Calu3 (cell line): ENCODE results near the gene MALL. TPM values are rescaled to one million over a fixed set of nuclear protein-coding genes. Genes with fewer than 3 reads are reported as not detected.
A peak's percentile ranks its signal among the peaks of the same experiment; 100 is the strongest.

Experiments used
- BruUV-seq: library from RNA; stranded (reverse); fragments of 400-500 nt; replicated peaks from 2 replicates; lab custom pipeline; 2021; lab: Mats Ljungman, UMichigan
- CTCF ChIA-PET: fragments of 300-600 bp; sonication (Branson Sonifier 250); formaldehyde crosslinking; loops from one replicate; lab custom pipeline; 2022; ENCODE audit warnings: antibody characterized with exemption; lab: Charles Lee
- DNase-seq: peaks from one replicate; pipeline ENCODE4 v3.0.0; 2022
- H3K27ac Mint-ChIP-seq: one replicate; pipeline ENCODE4 v1.8.0; 2022; ENCODE audit warnings: mixed read lengths; ENCODE audit not compliant: unreplicated experiment
- H3K27me3 Mint-ChIP-seq: one replicate; pipeline ENCODE4 v1.8.0; 2022; ENCODE audit warnings: mixed read lengths; ENCODE audit not compliant: unreplicated experiment
- H3K36me3 Mint-ChIP-seq: one replicate; pipeline ENCODE4 v1.8.0; 2022; ENCODE audit warnings: mild to moderate bottlenecking, moderate library complexity, mixed read lengths; ENCODE audit not compliant: insufficient read depth, unreplicated experiment
- H3K4me1 Mint-ChIP-seq: one replicate; pipeline ENCODE4 v1.8.0; 2022; ENCODE audit warnings: mild to moderate bottlenecking, low read depth, mixed read lengths; ENCODE audit not compliant: unreplicated experiment
- H3K4me3 Mint-ChIP-seq: one replicate; pipeline ENCODE4 v1.8.0; 2022; ENCODE audit warnings: mild to moderate bottlenecking, low read depth, moderate library complexity, mixed read lengths; ENCODE audit not compliant: unreplicated experiment
- H3K9me3 Mint-ChIP-seq: one replicate; pipeline ENCODE4 v1.8.0; 2022; ENCODE audit warnings: low read depth, mixed read lengths; ENCODE audit not compliant: unreplicated experiment
- CTCF ChIP-seq: fragments of 200-600 bp; IDR thresholded peaks from one replicate; pipeline ENCODE4 v1.8.0; 2022; ENCODE audit warnings: antibody characterized with exemption; ENCODE audit not compliant: unreplicated experiment
- intact Hi-C: fragments of 100-400 bp; cut with micrococcal nuclease; formaldehyde crosslinking; loops from one replicate; pipeline ENCODE4 v1.10.0; 2022; ENCODE audit not compliant: unreplicated experiment
- total RNA-seq: library from RNA; stranded (reverse); gene quantifications from 2 replicates; pipeline ENCODE4 v1.2.3, GENCODE V29; 2022

The MALL gene
- total RNA-seq, 1 experiment from 2014 or later, result 51.5 TPM

GRCh38 chr2:110104025-110104771, 11.4 kb downstream of the MALL start:
- Mint-ChIP-seq H3K4me1 (peaks cover 97% of the 10 kb centered on the region), H3K27ac (peak overlapping the region; percentile 98)
- TF ChIP-seq CTCF, result no peak

GRCh38 chr2:110103061-110103961, 12.3 kb downstream of the MALL start:
- H3K27me3 Mint-ChIP-seq, result no peaks in the 10 kb centered on the region
- no TSS peak for BruUV-seq
- no peak for DNase-seq
- peak overlapping the region; percentile 100 for H3K27ac Mint-ChIP-seq
- H3K4me3 Mint-ChIP-seq, result peak overlapping the region; percentile 60
- CTCF ChIA-PET, result no interaction called here
- TF ChIP-seq CTCF, result no peak
- peaks cover 33% of the 10 kb centered on the region for H3K36me3 Mint-ChIP-seq
- H3K9me3 Mint-ChIP-seq, result no peaks in the 10 kb centered on the region
- intact Hi-C loops, result no loop called here
- H3K4me1 Mint-ChIP-seq, result peaks cover 97% of the 10 kb centered on the region

More at GRCh38 chr2:110104025-110104771, 11.4 kb downstream of the MALL start:
- H3K4me3 Mint-ChIP-seq, result peak overlapping the region; percentile 48
- no peak for DNase-seq
- BruUV-seq, result no TSS peak
- CTCF ChIA-PET, result no interaction called here
- H3K9me3 Mint-ChIP-seq, result no peaks in the 10 kb centered on the region
- H3K36me3 Mint-ChIP-seq, result peaks cover 33% of the 10 kb centered on the region
- no peaks in the 10 kb centered on the region for H3K27me3 Mint-ChIP-seq
- intact Hi-C loops, result no loop called here

- DNase-seq, result no peak
- TF ChIP-seq CTCF, result no peak
- peak overlapping the region; percentile 60 for H3K4me3 Mint-ChIP-seq
- H3K9me3 Mint-ChIP-seq, result no peaks in the 10 kb centered on the region
- H3K27ac Mint-ChIP-seq, result peak overlapping the region; percentile 100
- peaks cover 97% of the 10 kb centered on the region for H3K4me1 Mint-ChIP-seq
- no TSS peak for BruUV-seq
- intact Hi-C loops, result no loop called here
- no peaks in the 10 kb centered on the region for H3K27me3 Mint-ChIP-seq
- CTCF ChIA-PET, result interaction anchor here (1.3 to 1.4 kb wide), 2 partner anchors 11 to 13 kb away, joined by 3 read pairs; partner anchors contain the start of gene MALL
- peaks cover 33% of the 10 kb centered on the region for H3K36me3 Mint-ChIP-seq
Observed at GRCh38 chr2:110101901-110102803, 13.5 kb downstream of the MALL start.
